Measurements from ENCODE around the gene TBKBP1.

GRCh38 chr17:47751471-47751870 is 57.5 kb downstream of the TBKBP1 start:
- TF ChIP-seq CTCF (IDR thresholded peaks at IDR 0.05), result no peak
- no peak for TF ChIP-seq POLR2A (IDR thresholded peaks at IDR 0.05)

All from thyroid gland (tissue), 4 donors.